Measurements from ENCODE around the gene SLC35F4. TPM values are rescaled to one million over a fixed set of nuclear protein-coding genes. Genes with fewer than 3 reads are reported as not detected.

SLC35F4 gene
- total and polyA plus RNA-seq, 4 donors = 2.4 to 15.6 (median 12.6) TPM

- Histone ChIP-seq H3K36me3 (ENCODE audit: control insufficient read depth, insufficient read depth, low read length) (peaks cover 2% of the 10 kb centered on the region), H3K4me1 (ENCODE audit: control insufficient read depth, insufficient read depth, low read length) (no peaks in the 10 kb centered on the region), H3K27me3 (ENCODE audit: control insufficient read depth, insufficient read depth, low read length) (no peaks in the 10 kb centered on the region), H3K27ac (ENCODE audit: low read depth, low read length) (no peak overlapping the region), H3K9me3 (ENCODE audit: control insufficient read depth, insufficient read depth, low read length) (no peaks in the 10 kb centered on the region), H3K4me3 (ENCODE audit: low read depth, low read length) (no peak overlapping the region)
- WGBS (ENCODE audit: insufficient coverage) = 42% methylated on average over 2 of the region's 4 CpGs
- no peak for DNase-seq (ENCODE audit: low read depth in 4 of 6, low spot score in 6 of 6)
Observed at GRCh38 chr14:57578801-57579200, 287.1 kb downstream of the SLC35F4 start.

GRCh38 chr14:57576498-57576897 is 289.4 kb downstream of the SLC35F4 start:
- H3K27me3 ChIP-seq (ENCODE audit: control insufficient read depth, insufficient read depth, low read length) = no peaks in the 10 kb centered on the region
- no CpG with 5 or more reads among the region's 1 CpG for WGBS (ENCODE audit: insufficient coverage)
- no peak overlapping the region for H3K27ac ChIP-seq (ENCODE audit: low read depth, low read length)
- no peaks in the 10 kb centered on the region for H3K36me3 ChIP-seq (ENCODE audit: control insufficient read depth, insufficient read depth, low read length)
- no peak for DNase-seq (ENCODE audit: low read depth in 4 of 6, low spot score in 6 of 6)
- H3K9me3 ChIP-seq (ENCODE audit: control insufficient read depth, insufficient read depth, low read length) = no peaks in the 10 kb centered on the region
- H3K4me3 ChIP-seq (ENCODE audit: low read depth, low read length) = no peak overlapping the region
- H3K4me1 ChIP-seq (ENCODE audit: control insufficient read depth, insufficient read depth, low read length) = no peaks in the 10 kb centered on the region

GRCh38 chr14:57575482-57575881 is 290.4 kb downstream of the SLC35F4 start:
- Histone ChIP-seq H3K27me3 (ENCODE audit: control insufficient read depth, insufficient read depth, low read length) (no peaks in the 10 kb centered on the region), H3K27ac (ENCODE audit: low read depth, low read length) (no peak overlapping the region), H3K4me3 (ENCODE audit: low read depth, low read length) (no peak overlapping the region), H3K4me1 (ENCODE audit: control insufficient read depth, insufficient read depth, low read length) (no peaks in the 10 kb centered on the region), H3K9me3 (ENCODE audit: control insufficient read depth, insufficient read depth, low read length) (no peaks in the 10 kb centered on the region), H3K36me3 (ENCODE audit: control insufficient read depth, insufficient read depth, low read length) (no peaks in the 10 kb centered on the region)
- no peak for DNase-seq (ENCODE audit: low read depth in 4 of 6, low spot score in 6 of 6)
- WGBS (ENCODE audit: insufficient coverage) = 38% methylated on average over 1 of the region's 2 CpGs

DNA sequence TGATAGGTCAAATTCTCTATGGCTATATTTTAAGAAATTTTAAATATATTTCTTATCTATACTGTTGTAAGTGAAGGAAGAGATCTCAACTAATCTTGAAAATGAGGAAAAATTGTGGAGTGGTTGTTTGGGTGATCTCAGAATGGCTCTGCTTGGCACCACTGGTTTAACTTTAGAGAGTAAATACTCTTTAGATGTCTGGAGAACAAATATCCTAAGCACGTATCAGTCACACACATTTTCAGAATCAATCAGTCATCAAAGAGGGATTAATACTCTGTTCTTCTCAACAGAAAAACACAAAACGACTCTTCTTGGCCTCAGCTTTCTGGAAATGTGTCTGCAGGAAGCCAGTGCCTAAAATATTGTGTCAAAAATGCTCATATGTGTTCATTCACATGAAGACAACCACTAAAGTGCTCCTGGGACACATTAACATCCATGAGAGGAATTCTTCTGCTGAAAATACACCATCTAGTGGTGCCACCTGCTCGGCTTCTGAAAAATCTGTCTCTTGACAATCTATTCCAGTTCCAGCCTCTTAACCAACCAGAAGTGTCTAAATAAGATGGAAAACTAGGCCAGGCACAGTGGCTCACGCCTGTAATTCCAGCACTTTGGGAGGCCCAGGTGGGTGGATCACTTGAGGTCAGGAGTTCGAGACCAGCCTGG is 291.1 kb downstream of the SLC35F4 start:
- H3K27ac ChIP-seq (ENCODE audit: low read depth, low read length) = no peak overlapping the region
- H3K9me3 ChIP-seq (ENCODE audit: control insufficient read depth, insufficient read depth, low read length) = no peaks in the 10 kb centered on the region
- no peaks in the 10 kb centered on the region for H3K36me3 ChIP-seq (ENCODE audit: control insufficient read depth, insufficient read depth, low read length)
- DNase-seq (ENCODE audit: low read depth in 4 of 6, low spot score in 6 of 6) = no peak
- no peaks in the 10 kb centered on the region for H3K27me3 ChIP-seq (ENCODE audit: control insufficient read depth, insufficient read depth, low read length)
- no peaks in the 10 kb centered on the region for H3K4me1 ChIP-seq (ENCODE audit: control insufficient read depth, insufficient read depth, low read length)
- H3K4me3 ChIP-seq (ENCODE audit: low read depth, low read length) = no peak overlapping the region
- 67% methylated on average over 1 of the region's 5 CpGs for WGBS (ENCODE audit: insufficient coverage)

- WGBS (ENCODE audit: insufficient coverage) = no CpG with 5 or more reads among the region's 3 CpGs
- Histone ChIP-seq H3K4me1 (ENCODE audit: control insufficient read depth, insufficient read depth, low read length) (no peaks in the 10 kb centered on the region), H3K36me3 (ENCODE audit: control insufficient read depth, insufficient read depth, low read length) (no peaks in the 10 kb centered on the region), H3K27me3 (ENCODE audit: control insufficient read depth, insufficient read depth, low read length) (no peaks in the 10 kb centered on the region), H3K4me3 (ENCODE audit: low read depth, low read length) (no peak overlapping the region), H3K9me3 (ENCODE audit: control insufficient read depth, insufficient read depth, low read length) (no peaks in the 10 kb centered on the region), H3K27ac (ENCODE audit: low read depth, low read length) (no peak overlapping the region)
- peak in 1 of 6 donors; percentile 72 for DNase-seq (ENCODE audit: low read depth in 4 of 6, low spot score in 6 of 6)
Observed at GRCh38 chr14:57573173-57573572, 292.7 kb downstream of the SLC35F4 start.

DNA sequence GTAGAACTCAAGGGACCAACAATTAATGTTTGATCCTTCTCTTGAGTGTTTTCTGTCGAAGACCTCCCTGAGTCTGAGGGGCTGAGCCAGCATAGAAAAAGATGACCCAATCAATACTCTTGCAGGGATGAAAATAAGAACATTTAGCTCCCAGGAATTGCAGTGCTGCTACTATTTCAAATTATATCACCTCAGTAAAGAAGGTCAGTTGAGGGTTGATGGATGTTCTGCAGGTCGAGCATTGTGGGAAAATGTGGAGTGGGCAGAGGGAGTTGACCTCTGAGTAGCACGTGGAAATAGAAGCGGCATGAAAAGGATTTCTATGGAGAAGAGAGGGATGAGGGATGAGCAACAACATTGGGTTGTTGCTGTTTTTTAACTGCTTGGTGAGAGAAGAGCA is 297.3 kb downstream of the SLC35F4 start:
- 88% methylated on average over 3 of the region's 4 CpGs for WGBS (ENCODE audit: insufficient coverage)
- no peaks in the 10 kb centered on the region for H3K4me1 ChIP-seq (ENCODE audit: control insufficient read depth, insufficient read depth, low read length)
- no peak for DNase-seq (ENCODE audit: low read depth in 4 of 6, low spot score in 6 of 6)

DNA sequence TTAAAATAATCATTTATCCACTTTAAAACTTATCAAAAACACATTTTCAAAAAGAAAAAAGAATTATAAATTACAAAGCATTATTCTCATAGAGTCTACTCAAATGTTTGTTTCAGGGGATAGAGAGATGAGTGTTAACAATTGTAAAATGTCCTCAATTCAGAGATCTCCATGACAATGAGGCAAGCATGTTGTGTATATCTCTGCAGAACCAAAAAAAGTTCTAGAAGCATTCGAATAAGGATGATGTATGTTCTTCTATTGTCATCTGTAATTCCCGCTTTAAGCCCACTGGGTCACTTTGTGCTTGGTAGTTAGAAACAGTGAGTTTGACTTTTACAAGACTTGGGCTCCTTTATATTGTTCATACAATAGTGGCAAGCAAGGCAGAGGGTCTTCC is 298.7 kb downstream of the SLC35F4 start:
- no peak overlapping the region for H3K27ac ChIP-seq (ENCODE audit: low read depth, low read length)
- no peaks in the 10 kb centered on the region for H3K9me3 ChIP-seq (ENCODE audit: control insufficient read depth, insufficient read depth, low read length)
- no peaks in the 10 kb centered on the region for H3K4me1 ChIP-seq (ENCODE audit: control insufficient read depth, insufficient read depth, low read length)
- WGBS (ENCODE audit: insufficient coverage) = no CpG with 5 or more reads among the region's 2 CpGs
- no peaks in the 10 kb centered on the region for H3K36me3 ChIP-seq (ENCODE audit: control insufficient read depth, insufficient read depth, low read length)
- no peak for DNase-seq (ENCODE audit: low read depth in 4 of 6, low spot score in 6 of 6)
- H3K4me3 ChIP-seq (ENCODE audit: low read depth, low read length) = no peak overlapping the region
- no peaks in the 10 kb centered on the region for H3K27me3 ChIP-seq (ENCODE audit: control insufficient read depth, insufficient read depth, low read length)

More for the DNA sequence above, 297.3 kb downstream of the SLC35F4 start:
- no peak overlapping the region for H3K4me3 ChIP-seq (ENCODE audit: low read depth, low read length)
- H3K27ac ChIP-seq (ENCODE audit: low read depth, low read length) = no peak overlapping the region
- no peaks in the 10 kb centered on the region for H3K27me3 ChIP-seq (ENCODE audit: control insufficient read depth, insufficient read depth, low read length)
- H3K9me3 ChIP-seq (ENCODE audit: control insufficient read depth, insufficient read depth, low read length) = no peaks in the 10 kb centered on the region
- no peaks in the 10 kb centered on the region for H3K36me3 ChIP-seq (ENCODE audit: control insufficient read depth, insufficient read depth, low read length)

DNA sequence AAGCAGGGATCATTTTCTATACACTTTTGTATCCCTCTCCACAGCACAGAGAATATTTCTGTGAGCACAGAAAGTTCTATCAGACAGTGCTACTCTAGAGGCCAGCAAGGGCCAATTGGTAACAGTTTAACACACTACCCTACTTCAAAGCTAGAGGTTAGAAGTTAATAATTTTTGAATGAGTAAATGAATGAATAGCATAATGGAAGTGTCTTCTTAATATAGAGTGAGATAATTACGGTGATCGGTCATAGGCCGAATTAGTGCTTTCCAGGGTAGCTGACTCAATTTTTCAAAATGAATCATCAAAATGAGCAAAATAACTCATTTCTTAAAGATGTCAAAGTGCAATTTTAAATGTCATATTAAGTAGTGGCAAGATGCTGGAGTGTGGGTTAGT is 305.2 kb downstream of the SLC35F4 start:
- H3K4me3 ChIP-seq (ENCODE audit: low read depth, low read length) = no peak overlapping the region
- no peak overlapping the region for H3K27ac ChIP-seq (ENCODE audit: low read depth, low read length)
- no peaks in the 10 kb centered on the region for H3K36me3 ChIP-seq (ENCODE audit: control insufficient read depth, insufficient read depth, low read length)
- no CpG with 5 or more reads among the region's 3 CpGs for WGBS (ENCODE audit: insufficient coverage)
- no peaks in the 10 kb centered on the region for H3K27me3 ChIP-seq (ENCODE audit: control insufficient read depth, insufficient read depth, low read length)
- no peaks in the 10 kb centered on the region for H3K4me1 ChIP-seq (ENCODE audit: control insufficient read depth, insufficient read depth, low read length)
- no peak for DNase-seq (ENCODE audit: low read depth in 4 of 6, low spot score in 6 of 6)
- H3K9me3 ChIP-seq (ENCODE audit: control insufficient read depth, insufficient read depth, low read length) = no peaks in the 10 kb centered on the region

- Histone ChIP-seq H3K36me3 (ENCODE audit: control insufficient read depth, insufficient read depth, low read length) (no peaks in the 10 kb centered on the region), H3K27ac (ENCODE audit: low read depth, low read length) (no peak overlapping the region), H3K4me1 (ENCODE audit: control insufficient read depth, insufficient read depth, low read length) (no peaks in the 10 kb centered on the region), H3K4me3 (ENCODE audit: low read depth, low read length) (no peak overlapping the region), H3K27me3 (ENCODE audit: control insufficient read depth, insufficient read depth, low read length) (no peaks in the 10 kb centered on the region), H3K9me3 (ENCODE audit: control insufficient read depth, insufficient read depth, low read length) (no peaks in the 10 kb centered on the region)
- peak; percentile 13 to 91 (median 40) for DNase-seq (ENCODE audit: low read depth in 4 of 6, low spot score in 6 of 6)
- WGBS (ENCODE audit: insufficient coverage) = 9% methylated on average over 4 of the region's 5 CpGs
Observed at GRCh38 chr14:57559576-57559975, 306.3 kb downstream of the SLC35F4 start.

GRCh38 chr14:57549765-57550420 is 316.0 kb downstream of the SLC35F4 start:
- Histone ChIP-seq H3K9me3 (ENCODE audit: control insufficient read depth, insufficient read depth, low read length) (no peaks in the 10 kb centered on the region), H3K4me1 (ENCODE audit: control insufficient read depth, insufficient read depth, low read length) (no peaks in the 10 kb centered on the region), H3K4me3 (ENCODE audit: low read depth, low read length) (no peak overlapping the region), H3K27ac (ENCODE audit: low read depth, low read length) (no peak overlapping the region), H3K27me3 (ENCODE audit: control insufficient read depth, insufficient read depth, low read length) (no peaks in the 10 kb centered on the region), H3K36me3 (ENCODE audit: control insufficient read depth, insufficient read depth, low read length) (no peaks in the 10 kb centered on the region)
- DNase-seq (ENCODE audit: low read depth in 4 of 6, low spot score in 6 of 6) = no peak
- no CpG with 5 or more reads among the region's 4 CpGs for WGBS (ENCODE audit: insufficient coverage)

Measured in spinal cord (tissue), 10 donors.